Hepatocyte (in vitro differentiated cells): Measurements from ENCODE around the gene FFAR2. TPM values are rescaled to one million over a fixed set of nuclear protein-coding genes. Genes with fewer than 3 reads are reported as not detected.

ENCODE experiments used
- DNase-seq: peaks from one replicate; pipeline ENCODE4 v3.0.0-alpha.2; 2016; ENCODE audit warnings: low spot score
- H2AFZ ChIP-seq: fragments of 200-600 bp; sonication (generic); 2 replicates; pipeline ENCODE4 v1.6.0; 2016; ENCODE audit warnings: antibody characterized with exemption, mild to moderate bottlenecking
- H3K27ac ChIP-seq: fragments of 200-600 bp; sonication (generic); 2 replicates; pipeline ENCODE4 v1.5.1; 2016; ENCODE audit warnings: mild to moderate bottlenecking
- H3K27me3 ChIP-seq: fragments of 200-600 bp; sonication (generic); 2 replicates; pipeline ENCODE4 v1.6.1; 2016
- H3K36me3 ChIP-seq: fragments of 200-600 bp; sonication (generic); replicated peaks from 2 replicates; pipeline ENCODE4 v1.5.1; 2016; ENCODE audit warnings: low read depth; ENCODE audit not compliant: insufficient read depth
- H3K4me1 ChIP-seq: fragments of 200-600 bp; sonication (generic); 2 replicates; pipeline ENCODE4 v1.5.1; 2016; ENCODE audit warnings: mild to moderate bottlenecking, moderate library complexity; ENCODE audit not compliant: insufficient read depth
- H3K4me2 ChIP-seq: fragments of 200-600 bp; sonication (generic); 2 replicates; pipeline ENCODE4 v1.6.0; 2016
- H3K4me3 ChIP-seq: fragments of 200-600 bp; sonication (generic); 2 replicates; pipeline ENCODE4 v1.5.1; 2016; ENCODE audit warnings: mild to moderate bottlenecking
- H3K79me2 ChIP-seq: fragments of 200-600 bp; sonication (generic); 2 replicates; pipeline ENCODE4 v1.6.0; 2017; ENCODE audit warnings: mild to moderate bottlenecking
- H3K9me2 ChIP-seq: fragments of 200-600 bp; sonication (generic); replicated peaks from 2 replicates; pipeline ENCODE4 v1.6.0; 2017; ENCODE audit warnings: mild to moderate bottlenecking; ENCODE audit not compliant: insufficient read depth
- H3K9me3 ChIP-seq: fragments of 200-600 bp; sonication (generic); 2 replicates; pipeline ENCODE4 v1.5.1; 2016; ENCODE audit warnings: low read depth, mild to moderate bottlenecking
- H4K20me1 ChIP-seq: fragments of 200-600 bp; sonication (generic); 2 replicates; pipeline ENCODE4 v1.6.0; 2016; ENCODE audit warnings: mild to moderate bottlenecking; ENCODE audit not compliant: insufficient read depth, poor library complexity, severe bottlenecking
- CTCF ChIP-seq: fragments of 200-600 bp; sonication (generic); IDR thresholded peaks from 2 replicates; pipeline ENCODE4 v1.5.1; 2016; ENCODE audit warnings: antibody characterized with exemption, mild to moderate bottlenecking; ENCODE audit not compliant: poor library complexity
- EZH2 ChIP-seq: fragments of 200-600 bp; sonication (generic); IDR thresholded peaks from 2 replicates; pipeline ENCODE4 v1.6.1; 2016; ENCODE audit warnings: antibody characterized with exemption, mild to moderate bottlenecking, borderline replicate concordance
- EZH2phosphoT487 ChIP-seq: fragments of 200-600 bp; sonication (generic); IDR thresholded peaks from one replicate; pipeline ENCODE4 v1.6.1; 2018; ENCODE audit warnings: antibody characterized with exemption, mild to moderate bottlenecking, low read depth, moderate library complexity; ENCODE audit not compliant: unreplicated experiment, severe bottlenecking
- WGBS: methylation state at CpG from one replicate; pipeline ENCODE4 v1.1.6; 2016; ENCODE audit warnings: low lambda C conversion rate; ENCODE audit errors: missing lambda C conversion rate; 5-methylcytosine and 5-hydroxymethylcytosine counted together
- polyA plus RNA-seq: library from polyadenylated mRNA; unstranded; fragments of >200 nt; fragmentation: Nextera tagmentation; extraction: Ambion mirVana; gene quantifications from 2 replicates; pipeline ENCODE4 v1.2.1, GENCODE V29; 2016
- total RNA-seq: library from RNA; depleted of rRNA; stranded (reverse); fragments of >200 nt; gene quantifications from 2 replicates; pipeline ENCODE4 v1.2.3, GENCODE V29; 2014

Gene FFAR2
- total and polyA plus RNA-seq, 2 experiments from 2014 or later, result 0.20 TPM; not detected in 1

- Histone ChIP-seq H3K4me1 (peaks cover 25% of the 10 kb centered on the region), H3K4me2 (peak overlapping the region; percentile 65), H3K36me3 (no peaks in the 10 kb centered on the region), H3K9me3 (no peaks in the 10 kb centered on the region), H3K4me3 (no peak overlapping the region), H2AFZ (no peak overlapping the region), H3K9me2 (no peaks in the 10 kb centered on the region), H4K20me1 (no peaks in the 10 kb centered on the region), H3K79me2 (no peaks in the 10 kb centered on the region), H3K27ac (peak overlapping the region; percentile 92), H3K27me3 (no peaks in the 10 kb centered on the region)
- peak; percentile 57 for DNase-seq
- 26% methylated on average over 17 of the region's 17 CpGs for WGBS
- TF ChIP-seq EZH2, result no peak
- no peak for TF ChIP-seq EZH2phosphoT487
Observed at GRCh38 chr19:35436477-35437405, 11.3 kb upstream of the FFAR2 start.

- Histone ChIP-seq H3K4me2 (peak overlapping the region; percentile 65), H3K4me3 (no peak overlapping the region), H4K20me1 (no peaks in the 10 kb centered on the region), H3K79me2 (no peaks in the 10 kb centered on the region), H3K27ac (peak overlapping the region; percentile 92), H3K27me3 (no peaks in the 10 kb centered on the region), H3K9me3 (no peaks in the 10 kb centered on the region), H3K4me1 (peaks cover 25% of the 10 kb centered on the region), H2AFZ (no peak overlapping the region), H3K9me2 (no peaks in the 10 kb centered on the region), H3K36me3 (no peaks in the 10 kb centered on the region)
- TF ChIP-seq EZH2 (no peak), CTCF (no peak), EZH2phosphoT487 (no peak)
- WGBS, result 87% methylated on average over 15 of the region's 15 CpGs
- DNase-seq, result no peak
Observed at GRCh38 chr19:35437406-35437951, 10.6 kb upstream of the FFAR2 start.

GRCh38 chr19:35438096-35438495 is 10.0 kb upstream of the FFAR2 start:
- H3K9me3 ChIP-seq, result no peaks in the 10 kb centered on the region
- H3K27me3 ChIP-seq, result no peaks in the 10 kb centered on the region
- no peaks in the 10 kb centered on the region for H3K79me2 ChIP-seq
- no peak for DNase-seq
- no peak overlapping the region for H3K4me2 ChIP-seq
- H2AFZ ChIP-seq, result no peak overlapping the region
- no peaks in the 10 kb centered on the region for H4K20me1 ChIP-seq
- H3K4me1 ChIP-seq, result peaks cover 25% of the 10 kb centered on the region
- H3K9me2 ChIP-seq, result no peaks in the 10 kb centered on the region
- WGBS, result 84% methylated on average over 5 of the region's 5 CpGs
- no peak overlapping the region for H3K4me3 ChIP-seq
- no peak overlapping the region for H3K27ac ChIP-seq
- no peaks in the 10 kb centered on the region for H3K36me3 ChIP-seq
- TF ChIP-seq EZH2, result no peak

- Histone ChIP-seq H3K9me3 (no peaks in the 10 kb centered on the region), H3K4me3 (no peak overlapping the region), H3K4me1 (peaks cover 25% of the 10 kb centered on the region), H3K27ac (no peak overlapping the region), H3K79me2 (no peaks in the 10 kb centered on the region), H4K20me1 (no peaks in the 10 kb centered on the region), H2AFZ (no peak overlapping the region), H3K36me3 (no peaks in the 10 kb centered on the region), H3K27me3 (no peaks in the 10 kb centered on the region), H3K9me2 (no peaks in the 10 kb centered on the region), H3K4me2 (no peak overlapping the region)
- DNase-seq, result no peak
- 51% methylated on average over 5 of the region's 5 CpGs for WGBS
- no peak for TF ChIP-seq EZH2phosphoT487
- no peak for TF ChIP-seq EZH2
- no peak for TF ChIP-seq CTCF
Observed at GRCh38 chr19:35438527-35438926, 9.5 kb upstream of the FFAR2 start.
